Glomerular visceral epithelial cell (primary cell): Measurements from ENCODE around the gene FPR2.

Experiments
- DNase-seq: peaks from one replicate; pipeline ENCODE4 v3.0.0-alpha.2; 2016; ENCODE audit errors: extremely low spot score

Gene FPR2

DNA sequence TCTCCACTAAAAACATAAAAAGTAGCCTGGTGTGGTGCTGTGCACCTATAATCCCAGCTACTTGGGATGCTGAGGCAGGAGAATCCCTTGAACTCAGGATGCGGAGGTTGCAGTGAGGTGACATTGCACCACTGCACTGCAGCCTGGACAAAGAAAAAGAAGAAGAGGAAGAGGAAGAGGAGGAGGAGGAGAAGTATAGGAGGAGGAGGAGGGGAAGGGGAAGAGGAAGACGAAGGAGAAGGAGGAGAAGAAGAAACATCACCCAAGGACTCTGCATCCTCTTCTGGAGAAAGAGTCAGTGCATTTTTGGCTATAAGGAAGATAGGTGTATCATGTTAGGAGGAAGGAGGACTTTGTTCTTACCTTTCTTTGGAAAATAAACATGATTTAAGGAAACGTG is 21.0 kb downstream of the FPR2 start:
- no peak for DNase-seq

DNA sequence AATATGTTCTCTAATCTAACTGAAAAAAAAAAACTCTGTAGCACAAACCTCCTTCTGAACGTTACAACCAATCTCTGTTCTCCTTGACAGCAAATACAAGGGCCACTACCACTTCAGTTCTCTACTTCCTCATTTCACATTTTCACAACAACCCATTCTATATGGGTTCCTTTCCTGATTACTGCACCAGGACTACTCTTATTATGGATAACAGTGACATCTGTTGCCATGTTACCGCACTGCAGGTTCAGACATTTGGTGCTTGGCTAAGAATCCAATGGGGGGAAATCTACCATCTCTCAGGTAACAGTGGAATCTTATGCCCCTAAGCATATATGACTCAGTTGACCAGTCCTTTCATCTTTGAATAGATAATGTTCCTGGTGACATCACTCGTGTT is 22.4 kb downstream of the FPR2 start:
- peak; percentile 54 for DNase-seq

DNA sequence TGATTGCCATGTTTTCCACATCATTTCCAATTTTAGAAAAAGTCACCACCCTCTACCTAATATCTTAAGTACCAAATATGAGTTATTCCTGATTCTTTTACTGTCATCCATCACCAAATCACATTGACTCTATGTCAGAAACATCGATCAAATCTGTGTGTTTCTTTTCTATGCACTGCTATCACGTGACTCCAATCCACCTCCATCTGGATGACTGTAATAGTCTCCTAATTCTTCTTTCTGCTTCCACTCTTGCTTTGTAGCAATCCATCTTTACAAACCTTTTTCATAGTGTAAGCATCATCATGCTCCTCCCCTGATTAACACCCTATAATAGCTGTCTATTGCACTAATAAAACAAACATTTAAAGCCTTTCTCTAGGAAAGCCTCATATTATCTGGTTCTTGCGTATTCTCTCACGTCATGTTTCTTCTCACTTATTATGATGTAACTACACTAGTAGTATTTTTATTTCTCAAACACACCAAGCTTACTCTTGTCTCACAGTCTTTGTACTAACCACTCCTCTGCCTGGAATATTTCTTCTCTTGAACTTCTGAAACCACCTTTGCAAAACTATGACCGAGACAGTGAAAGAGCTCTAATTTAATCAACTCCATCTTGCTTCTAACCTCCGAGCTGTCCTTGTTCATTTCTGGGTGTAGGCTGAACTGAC is 23.3 kb downstream of the FPR2 start:
- DNase-seq = no peak

DNA sequence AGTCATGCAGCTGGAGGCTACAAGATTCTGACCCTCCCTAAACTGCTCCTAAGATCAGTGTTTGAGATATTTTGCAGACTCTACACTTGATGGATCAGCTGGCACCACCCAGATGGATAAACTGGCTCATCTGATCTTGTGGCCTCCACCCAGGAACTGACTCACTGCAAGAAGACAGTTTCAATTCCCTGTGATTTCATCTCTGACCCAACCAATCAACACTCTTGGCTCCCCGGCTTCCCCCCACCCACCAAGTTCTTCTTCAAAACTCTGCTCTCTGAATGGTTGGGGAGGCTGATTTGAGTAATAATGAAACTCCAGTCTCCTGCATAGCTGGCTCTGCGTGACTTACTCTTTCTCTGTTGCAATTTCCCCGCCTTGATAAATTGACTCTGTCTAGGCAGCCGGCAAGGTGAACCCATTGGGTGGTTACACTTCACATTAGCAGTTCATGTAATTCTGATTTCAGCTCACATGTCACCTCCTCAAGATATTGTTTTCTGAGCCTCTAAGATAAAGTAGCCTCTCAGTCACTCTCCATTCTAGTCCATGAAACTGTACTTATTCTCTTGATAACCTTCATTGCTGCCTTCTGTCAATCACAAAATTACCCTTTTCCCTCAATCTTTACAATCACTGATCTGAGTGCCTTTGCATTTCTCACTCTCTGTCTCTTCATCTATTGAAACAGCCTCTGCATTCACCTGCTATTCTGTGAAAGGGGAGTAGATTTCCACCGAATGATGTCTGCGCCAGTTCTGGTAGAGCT is 24.1 kb downstream of the FPR2 start:
- peak; percentile 47 for DNase-seq

DNA sequence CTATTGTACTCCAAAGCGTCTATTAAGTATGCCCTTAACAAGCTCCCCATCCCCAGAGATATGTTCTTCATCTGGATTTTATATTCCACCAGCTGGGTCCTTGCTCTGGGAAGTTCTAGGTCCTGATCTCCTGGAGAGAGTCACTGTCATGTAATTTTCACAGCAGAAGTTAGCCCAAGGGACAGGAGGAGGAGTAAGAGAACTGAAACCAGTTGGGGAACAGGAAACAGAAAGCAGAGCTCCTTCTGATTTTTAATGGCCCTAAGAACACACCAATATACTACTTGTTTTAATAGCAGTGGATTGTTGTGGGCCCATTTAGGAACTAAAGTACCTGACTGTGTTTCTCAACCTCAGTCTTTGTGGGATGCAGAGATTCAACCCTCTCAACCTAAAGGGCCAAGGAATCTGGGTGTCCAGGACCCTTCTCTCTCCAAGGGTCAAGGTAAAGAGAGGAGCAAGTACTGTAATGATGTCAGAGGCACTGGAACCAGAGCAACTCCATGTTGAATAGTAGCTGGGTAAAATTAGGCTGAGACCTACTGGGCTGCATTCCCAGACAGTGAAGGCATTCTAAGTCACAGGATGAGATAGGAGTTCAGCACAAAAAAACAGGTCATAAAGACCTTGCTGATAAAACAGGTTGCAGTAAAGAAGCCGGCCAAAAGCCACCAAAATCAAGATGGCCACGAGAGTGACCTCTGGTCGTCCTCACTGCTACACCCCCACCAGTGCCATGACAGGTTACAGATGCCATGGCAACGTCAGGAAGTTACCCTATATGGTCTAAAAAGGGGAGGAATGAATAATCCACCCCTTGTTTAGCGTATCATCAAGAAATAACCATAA is 25.9 kb downstream of the FPR2 start:
- DNase-seq = no peak

DNA sequence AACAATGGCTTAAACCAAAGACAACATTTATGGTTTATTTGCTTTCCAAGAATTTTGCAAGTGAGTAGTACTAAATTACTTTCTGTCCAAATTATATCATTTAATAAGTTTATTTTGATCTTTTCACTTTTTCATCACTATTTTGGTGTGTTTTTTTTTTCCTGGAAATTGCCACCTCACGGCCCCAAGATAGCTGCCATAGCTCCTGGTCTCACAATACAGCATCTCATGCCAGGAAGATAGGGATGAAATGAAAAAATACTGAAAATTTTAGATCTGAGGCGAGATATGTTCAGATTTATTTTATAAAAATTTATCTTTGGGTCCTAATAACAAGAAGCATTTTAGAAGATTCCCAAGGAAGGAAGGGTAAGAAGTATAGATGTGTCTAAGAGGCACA is 27.0 kb downstream of the FPR2 start:
- DNase-seq = no peak

DNA sequence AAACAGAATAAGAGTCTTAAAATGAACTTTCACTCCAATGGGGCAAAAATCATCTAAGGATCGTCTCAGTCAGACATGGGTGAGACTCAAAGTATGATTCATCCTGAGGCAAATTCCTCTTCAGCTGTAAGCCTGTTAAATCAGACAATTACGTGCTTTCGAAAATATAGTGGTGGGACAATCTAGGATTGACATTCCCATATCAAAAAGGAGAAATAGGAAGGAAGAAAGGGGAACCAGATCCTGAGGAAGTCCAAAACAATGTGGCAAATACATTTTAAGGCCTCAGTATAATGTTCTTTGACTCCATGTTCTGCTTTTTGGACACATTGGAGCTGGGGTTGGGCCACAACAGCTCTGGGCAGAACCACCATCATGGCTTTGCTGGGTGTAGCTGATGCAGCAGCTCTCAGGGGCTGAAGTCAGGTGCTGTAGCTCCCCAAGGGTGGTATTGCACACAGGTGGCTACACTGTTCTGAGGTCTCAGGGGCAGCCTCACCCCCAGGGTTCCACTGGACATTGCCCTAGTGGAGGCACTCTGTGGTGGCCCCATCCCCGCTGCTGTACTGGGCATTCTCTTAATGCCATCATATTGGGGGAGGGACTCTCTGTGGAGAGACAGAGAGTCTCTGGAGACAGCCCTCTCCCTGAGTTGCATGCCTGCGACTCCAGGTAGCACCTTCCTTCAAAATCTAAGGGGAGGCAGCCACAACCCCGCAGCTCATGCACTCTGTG is 28.2 kb downstream of the FPR2 start:
- DNase-seq = no peak

DNA sequence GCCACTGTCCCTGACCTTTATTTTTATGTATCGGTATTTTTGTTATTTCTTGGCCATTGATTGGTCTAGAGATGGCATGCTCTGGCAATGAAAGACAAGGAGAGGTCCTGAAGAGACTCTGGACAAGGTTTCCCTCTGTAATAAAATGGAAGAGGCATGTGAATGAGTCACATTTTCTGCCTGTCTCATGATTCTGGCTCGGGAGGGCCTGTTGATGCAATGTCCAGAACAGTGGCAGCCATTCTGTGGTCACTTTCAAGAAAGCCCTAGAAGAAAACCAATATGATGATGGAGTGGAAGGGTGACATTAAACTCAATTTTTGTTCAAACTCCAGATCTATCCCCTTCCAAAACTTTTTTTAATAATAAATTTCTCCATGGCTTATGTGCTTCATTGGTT is 32.0 kb downstream of the FPR2 start:
- DNase-seq = no peak

DNA sequence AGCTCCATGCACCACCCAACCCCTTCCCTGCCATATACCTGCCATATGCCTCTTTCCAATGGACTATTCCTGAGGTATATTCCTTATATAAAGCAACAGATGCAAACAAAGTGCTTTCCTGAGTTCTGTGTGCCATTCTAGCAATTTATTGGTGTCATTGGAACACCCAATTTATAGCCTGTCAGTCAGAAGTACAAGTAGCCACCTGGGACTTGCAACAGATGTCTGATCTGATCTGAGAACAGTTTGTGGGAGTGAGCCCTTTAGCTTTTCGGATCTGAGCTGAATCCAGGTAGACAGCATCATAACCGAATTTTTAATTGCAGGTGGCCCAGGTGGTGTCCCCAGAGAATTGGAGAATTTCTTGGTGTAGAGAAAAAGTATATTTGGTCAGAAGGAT is 33.0 kb downstream of the FPR2 start:
- DNase-seq = no peak

DNA sequence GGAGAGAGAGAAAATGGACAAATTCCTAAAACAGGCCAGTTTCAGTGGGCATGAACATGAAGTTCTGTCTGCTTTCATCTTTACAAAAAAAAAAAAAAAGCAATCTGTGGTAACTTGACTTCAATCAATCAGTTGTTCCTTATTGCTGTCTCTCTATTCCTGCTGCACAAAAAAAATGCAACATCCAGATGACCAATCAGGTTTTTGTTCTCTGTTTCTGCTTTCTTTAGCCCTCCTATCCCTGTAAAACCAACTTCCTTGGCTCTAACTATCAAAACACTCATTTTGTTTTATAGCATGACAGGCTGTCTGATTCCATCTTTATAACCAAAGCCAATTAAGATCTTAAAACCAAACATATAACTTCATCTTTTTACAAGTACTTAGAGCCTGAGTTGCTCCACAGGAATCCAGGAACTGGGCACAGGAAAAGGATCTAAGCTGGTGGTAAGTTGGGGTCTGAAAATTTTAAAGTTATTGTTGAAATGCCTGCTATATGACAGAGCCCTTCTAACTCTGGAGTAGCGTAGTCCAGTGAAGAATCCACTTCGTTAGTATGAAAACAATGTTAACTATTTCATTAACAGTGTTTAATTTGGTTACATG is 34.0 kb downstream of the FPR2 start, which contains the start of gene FPR3:
FPR3 (plus strand) TSS at position 273 of the 606 bp plus-strand sequence. CDS start 28,592 bp downstream, outside the sequence.
- DNase-seq = no peak

DNA sequence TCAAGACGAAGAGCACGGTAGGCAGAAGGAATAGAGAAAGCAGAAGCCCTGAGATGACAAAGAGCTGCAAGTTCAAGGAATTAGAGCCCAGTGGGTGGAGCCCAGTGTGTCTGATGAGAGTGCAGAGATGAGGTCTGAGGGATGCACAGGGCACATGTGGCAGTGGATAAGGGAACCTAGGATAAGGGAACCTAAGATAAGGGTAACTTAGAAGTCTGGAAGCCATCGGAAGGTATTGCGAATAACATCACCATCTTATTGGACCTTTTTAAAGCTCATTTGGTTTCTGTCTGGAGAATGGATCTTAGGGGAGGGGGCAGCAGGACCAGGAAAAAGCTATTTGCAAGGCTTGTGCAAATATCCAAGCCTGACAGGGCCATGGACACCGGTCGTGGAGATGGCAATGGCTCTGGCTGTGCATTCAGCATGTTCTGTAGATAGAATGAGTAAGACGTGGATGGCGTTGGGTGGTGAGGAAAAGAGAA is 35.3 kb downstream of the FPR2 start:
- no peak for DNase-seq

DNA sequence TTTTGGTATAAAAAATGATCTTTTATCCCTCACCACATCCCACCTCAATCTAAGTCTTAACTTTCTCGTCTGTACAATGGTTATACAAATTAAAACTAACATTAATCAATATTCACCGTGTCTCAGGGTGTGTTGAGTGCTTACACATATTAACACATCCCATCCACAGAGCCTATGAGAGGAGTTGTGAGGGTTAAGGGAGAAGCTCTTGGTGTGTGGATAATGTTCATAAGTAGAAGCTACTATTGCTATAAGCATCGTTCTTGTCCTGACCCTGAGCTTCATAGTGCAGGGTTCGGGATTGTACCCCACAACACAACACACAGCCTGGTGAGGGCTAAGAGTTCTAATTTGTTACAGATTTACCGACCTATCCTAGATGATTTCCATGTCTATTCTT is 36.5 kb downstream of the FPR2 start:
- no peak for DNase-seq

DNA sequence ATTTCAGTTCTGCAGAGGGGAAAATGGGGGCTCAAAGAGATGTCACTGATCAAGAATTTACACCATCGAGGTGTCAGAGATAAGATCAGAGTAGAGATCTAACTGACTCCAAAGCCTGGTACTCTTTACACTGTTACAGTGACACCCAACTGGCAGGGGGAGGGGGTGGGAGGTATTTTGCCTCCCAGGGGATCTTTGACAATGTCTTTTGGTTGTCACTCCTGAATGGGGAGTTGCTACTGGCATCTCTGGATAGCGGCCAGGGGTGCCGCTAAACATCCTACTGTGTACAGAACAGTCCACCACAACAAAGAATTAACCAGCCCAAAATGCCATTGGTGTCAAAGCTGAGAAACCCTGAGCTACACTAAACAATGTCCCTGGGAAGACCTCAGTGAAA is 37.1 kb downstream of the FPR2 start:
- no peak for DNase-seq

DNA sequence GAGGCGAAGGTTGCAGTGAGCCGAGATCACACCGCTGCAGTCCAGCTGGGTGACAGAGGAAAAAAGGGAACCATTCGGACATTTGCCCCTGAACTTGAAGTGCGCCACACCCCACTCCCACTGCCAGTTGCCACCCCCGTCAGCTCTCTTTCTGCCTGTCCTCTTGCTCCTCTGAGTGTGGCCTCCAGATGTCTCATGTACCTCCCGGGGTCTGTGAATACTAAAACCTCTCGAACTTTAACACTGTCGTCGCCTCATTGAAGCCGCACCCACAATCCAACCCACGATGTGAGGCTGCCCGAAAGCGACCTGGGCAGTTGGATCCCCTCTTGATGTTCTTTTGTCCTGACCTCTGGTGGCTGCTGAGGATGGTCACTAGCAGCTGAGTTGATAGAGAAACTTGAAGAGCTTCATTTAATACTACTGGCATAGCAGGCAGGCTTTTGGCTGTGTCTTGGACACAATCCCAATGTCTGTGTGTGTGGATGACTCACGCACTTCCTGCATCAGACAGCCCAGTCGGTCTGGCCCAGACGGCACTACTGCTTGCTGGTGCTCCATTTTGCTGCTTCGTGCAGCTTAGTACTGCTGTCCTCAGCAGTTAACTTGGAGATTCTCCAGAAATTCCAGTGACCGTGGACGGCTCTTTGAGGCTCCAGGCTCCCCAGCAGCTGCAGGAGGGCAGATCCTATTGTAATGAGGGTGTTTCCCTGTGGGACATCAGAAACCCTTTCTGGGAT is 38.2 kb downstream of the FPR2 start:
- peak; percentile 96 for DNase-seq

DNA sequence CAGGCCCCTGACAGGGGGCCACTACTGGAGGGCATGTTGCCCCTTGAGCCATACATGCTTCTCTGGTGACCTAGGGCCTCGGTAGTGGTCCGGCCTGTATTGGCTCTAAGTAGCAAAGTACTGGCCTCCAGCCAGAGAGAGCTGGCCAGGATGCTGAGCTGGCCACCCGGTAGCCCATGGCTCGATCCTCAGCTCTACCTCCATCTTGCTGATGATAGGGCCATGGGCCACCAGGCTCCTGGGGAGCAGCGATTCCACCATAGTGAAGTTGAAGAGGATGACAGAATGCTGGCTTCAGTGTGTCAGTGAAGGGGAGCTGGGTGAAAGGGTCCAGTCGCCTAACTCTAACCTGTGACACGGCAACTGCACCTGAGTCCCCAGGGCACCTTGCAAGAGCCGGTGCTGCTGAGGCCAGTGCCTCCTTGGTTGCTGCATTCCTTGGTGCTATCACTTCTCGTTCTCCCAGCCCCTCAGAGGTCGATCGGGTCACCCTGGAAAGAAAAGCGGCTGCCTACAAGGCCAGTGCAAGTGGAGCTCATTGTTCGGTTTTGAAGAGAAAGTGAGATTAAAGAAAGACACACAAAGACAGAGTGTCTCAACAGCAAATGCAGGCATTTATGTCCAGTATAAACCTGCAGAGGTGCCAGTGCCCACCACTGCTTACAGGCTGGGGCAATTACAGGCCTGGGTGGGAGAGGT is 38.9 kb downstream of the FPR2 start:
- DNase-seq = no peak

DNA sequence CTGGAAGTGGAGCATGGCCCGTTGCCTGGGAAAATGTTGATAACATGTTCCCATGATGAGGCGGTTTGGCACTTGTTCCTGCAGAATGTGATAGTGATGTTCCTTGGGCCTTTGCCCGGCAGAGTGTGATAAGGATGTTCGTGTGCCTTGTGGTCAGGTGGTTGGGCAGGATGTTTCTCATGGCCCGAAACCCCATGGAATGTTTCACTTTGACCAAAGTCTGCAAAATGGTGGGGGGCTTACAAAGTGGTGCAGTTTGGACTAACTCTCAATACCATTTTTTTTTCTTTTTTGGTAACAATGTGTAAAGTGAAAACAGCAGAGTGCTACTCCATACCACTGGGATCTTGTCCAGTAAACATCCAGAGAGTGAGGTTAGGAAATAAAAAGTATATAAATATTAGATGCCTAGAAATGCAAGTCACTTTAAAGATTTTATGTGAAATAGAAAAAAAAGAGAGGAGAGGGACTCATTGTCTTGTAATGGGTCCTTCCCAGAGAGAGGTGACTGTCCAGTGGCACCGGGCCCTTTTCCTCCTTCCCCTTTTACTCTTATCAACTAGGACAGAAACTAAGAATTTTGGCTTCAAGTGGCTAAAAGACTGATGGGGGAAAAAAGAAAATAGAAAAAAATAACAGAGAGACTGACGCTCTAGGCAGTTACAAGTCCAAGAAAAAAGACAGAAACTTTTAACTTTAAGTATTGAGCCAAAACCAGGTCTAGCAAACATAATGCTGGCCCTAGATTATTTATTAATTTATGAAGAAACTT is 39.7 kb downstream of the FPR2 start:
- DNase-seq = peak; percentile 4

DNA sequence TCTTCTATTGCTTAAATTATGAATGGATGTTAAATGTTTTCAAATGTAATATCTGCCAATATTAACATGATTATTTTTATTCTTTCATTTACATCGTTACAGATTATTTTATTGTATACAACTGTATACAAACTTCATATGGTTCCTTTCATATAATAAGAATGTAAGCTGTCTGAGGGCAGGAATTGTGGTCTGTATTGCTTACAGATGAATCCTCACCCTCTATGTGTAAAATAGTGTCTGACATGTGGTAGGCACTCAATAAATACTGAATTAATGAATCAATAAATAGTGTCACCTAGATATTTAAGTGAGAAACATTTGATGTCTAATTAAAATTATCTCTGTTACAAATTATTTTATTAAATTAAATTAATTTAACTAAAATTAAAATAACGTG is 41.8 kb downstream of the FPR2 start:
- no peak for DNase-seq

DNA sequence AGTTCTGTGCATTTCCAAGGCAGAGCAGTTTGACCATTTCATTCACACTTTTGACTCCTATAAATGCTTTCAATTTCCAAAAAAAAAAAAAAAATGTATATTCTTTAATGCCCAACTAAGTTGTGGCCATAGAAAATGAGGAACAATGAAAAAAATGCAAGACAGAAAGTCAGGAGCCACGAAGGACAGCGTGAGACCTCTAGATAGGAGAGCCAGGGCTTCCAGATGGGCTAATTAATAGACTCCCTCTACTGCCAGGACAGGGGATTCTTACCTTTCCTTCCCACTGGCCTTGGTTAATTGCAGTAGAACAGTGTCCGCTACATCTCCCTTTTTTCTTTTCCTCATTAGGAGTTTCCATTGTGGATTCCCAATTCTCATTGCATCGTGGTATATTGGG is 42.5 kb downstream of the FPR2 start:
- no peak for DNase-seq

DNA sequence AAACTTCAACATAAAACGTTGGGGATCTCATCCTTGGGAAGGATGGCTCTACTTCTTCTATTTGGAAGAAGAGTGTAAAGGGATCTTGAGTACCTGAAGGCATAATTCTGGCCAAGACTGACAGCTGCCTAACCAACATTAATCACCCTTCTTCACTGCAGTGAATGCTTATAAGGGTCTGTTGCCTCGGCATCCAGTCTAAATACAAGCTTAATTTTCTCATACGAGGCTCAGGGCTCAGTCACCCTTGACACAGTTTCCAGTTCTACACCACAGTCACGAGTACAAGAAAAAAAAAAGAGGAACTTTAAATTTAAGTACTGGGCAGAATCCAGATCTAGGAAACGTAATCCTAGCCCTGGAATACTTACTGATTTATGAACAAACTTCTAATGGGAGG is 43.0 kb downstream of the FPR2 start:
- DNase-seq = no peak
